ENCODE results near the gene PAFAH1B2. TPM values are rescaled to one million over a fixed set of nuclear protein-coding genes. Genes with fewer than 3 reads are reported as not detected.

PAFAH1B2 gene
- total and polyA plus RNA-seq, 2 experiments from 2014 or later, result 87.5 to 148 TPM

GRCh38 chr11:117199916-117200812 is 56.1 kb downstream of the PAFAH1B2 start:
- Histone ChIP-seq H3K4me1 (ENCODE audit: insufficient read depth) (peaks cover 31% of the 10 kb centered on the region), H3K9me2 (ENCODE audit: insufficient read depth) (no peaks in the 10 kb centered on the region), H4K20me1 (replicated peaks; ENCODE audit: insufficient read depth) (no peaks in the 10 kb centered on the region), H3K27ac (ENCODE audit: low read depth) (peak overlapping the region; percentile 96), H3K36me3 (ENCODE audit: insufficient read depth) (no peaks in the 10 kb centered on the region), H3K4me2 (peak overlapping the region; percentile 85), H3K27me3 (ENCODE audit: insufficient read depth) (no peaks in the 10 kb centered on the region), H2AFZ (no peak overlapping the region), H3K79me2 (replicated peaks; ENCODE audit: insufficient read depth) (peaks cover 23% of the 10 kb centered on the region), H3F3A (replicated peaks; ENCODE audit: low read depth) (peaks cover 16% of the 10 kb centered on the region), H3K4me3 (peak overlapping the region; percentile 68)
- no peak for DNase-seq (ENCODE audit: low spot score)
- Mint-ChIP-seq H3K27me3 (ENCODE audit: insufficient read depth, low read depth, poor library complexity) (peaks cover 28% of the 10 kb centered on the region), H3K4me3 (peak overlapping the region; percentile 78), H3K36me3 (ENCODE audit: low read depth) (peaks cover 28% of the 10 kb centered on the region), H3K9me3 (no peaks in the 10 kb centered on the region; the same call in 2 of the 3 replicates), H3K4me1 (peaks cover 41% of the 10 kb centered on the region), H3K27ac (peak overlapping the region; percentile 91)
- ATAC-seq, result peak; percentile 0; the same call in 1 of the 3 replicates
- no peak for TF ChIP-seq ZNF331 (CRISPR knock-in tag; IDR thresholded peaks at IDR 0.05; ENCODE audit: low read depth)
- TF ChIP-seq JUNB (IDR thresholded peaks at IDR 0.05; ENCODE audit: unreplicated experiment), result no peak
- no peak for TF ChIP-seq CTCF (conservative IDR thresholded peaks at IDR 0.05; ENCODE audit: low read depth in 2 of 2)
- peak; percentile 1; the same call in 1 of the 2 replicates for TF ChIP-seq POLR2AphosphoS5 (IDR thresholded peaks at IDR 0.05; ENCODE audit: low read depth)

- Histone ChIP-seq H3F3A (replicated peaks; ENCODE audit: low read depth) (peaks cover 16% of the 10 kb centered on the region), H3K4me3 (peak overlapping the region; percentile 68), H3K79me2 (replicated peaks; ENCODE audit: insufficient read depth) (peaks cover 23% of the 10 kb centered on the region), H2AFZ (no peak overlapping the region), H3K36me3 (ENCODE audit: insufficient read depth) (no peaks in the 10 kb centered on the region), H3K27ac (ENCODE audit: low read depth) (no peak overlapping the region), H3K9me2 (ENCODE audit: insufficient read depth) (no peaks in the 10 kb centered on the region), H3K4me1 (ENCODE audit: insufficient read depth) (peaks cover 31% of the 10 kb centered on the region), H3K4me2 (peak overlapping the region; percentile 85), H4K20me1 (replicated peaks; ENCODE audit: insufficient read depth) (no peaks in the 10 kb centered on the region), H3K27me3 (ENCODE audit: insufficient read depth) (no peaks in the 10 kb centered on the region)
- Mint-ChIP-seq H3K27me3 (ENCODE audit: insufficient read depth, low read depth, poor library complexity) (peaks cover 25% of the 10 kb centered on the region), H3K4me1 (peaks cover 41% of the 10 kb centered on the region), H3K27ac (no peak overlapping the region; the same call in 1 of the 2 replicates), H3K36me3 (ENCODE audit: low read depth) (peaks cover 33% of the 10 kb centered on the region), H3K9me3 (no peaks in the 10 kb centered on the region; the same call in 2 of the 3 replicates), H3K4me3 (peak overlapping the region; percentile 78)
- TF ChIP-seq JUNB (IDR thresholded peaks at IDR 0.05; ENCODE audit: unreplicated experiment) (no peak), NANOG (IDR thresholded peaks at IDR 0.05; ENCODE audit: borderline replicate concordance) (no peak), CTCF (conservative IDR thresholded peaks at IDR 0.05; ENCODE audit: low read depth in 2 of 2) (no peak), ZNF114 (CRISPR knock-in tag; IDR thresholded peaks at IDR 0.05) (no peak), STAT1 (IDR thresholded peaks at IDR 0.05; ENCODE audit: unreplicated experiment) (no peak), EZH2 (IDR thresholded peaks at IDR 0.05; ENCODE audit: low read depth, unreplicated experiment) (no peak)
- DNase-seq (ENCODE audit: low spot score), result no peak
- no peak for ATAC-seq
Observed at GRCh38 chr11:117200813-117201657, 56.9 kb downstream of the PAFAH1B2 start.

Data from GM23338 (cell line).